Medulla oblongata (tissue), 1 donor: ENCODE measurements around the gene NEO1.
A peak's percentile ranks its signal among the peaks of the same experiment; 100 is the strongest.
"Not testable (repeated sequence)": the region's sequence is repeated elsewhere in the genome, so short reads cannot be mapped to it uniquely, and the experiment has no call there.

ENCODE experiments used
- DNase-seq: peaks from one replicate; pipeline ENCODE4 v3.0.0-alpha.2; 2015; ENCODE audit errors: extremely low spot score

The NEO1 gene

GRCh38 chr15:73265536-73266153 is 213.4 kb downstream of the NEO1 start:
- peak; percentile 35 for DNase-seq

- no peak for DNase-seq
Measured at GRCh38 chr15:73268457-73268856, 216.2 kb downstream of the NEO1 start.

GRCh38 chr15:73270366-73271097 is 218.3 kb downstream of the NEO1 start:
- DNase-seq: no peak

GRCh38 chr15:73273181-73274002 is 221.1 kb downstream of the NEO1 start:
- DNase-seq: peak; percentile 86

GRCh38 chr15:73275862-73276261 is 223.6 kb downstream of the NEO1 start:
- DNase-seq: no peak

- no peak for DNase-seq
Measured at GRCh38 chr15:73282567-73283365, 230.5 kb downstream of the NEO1 start.

- DNase-seq: no peak
Measured at GRCh38 chr15:73283366-73283962, 231.2 kb downstream of the NEO1 start.

GRCh38 chr15:73284090-73284716 is 231.9 kb downstream of the NEO1 start:
- DNase-seq: no peak

GRCh38 chr15:73286311-73286710 is 234.0 kb downstream of the NEO1 start:
- no peak for DNase-seq

- peak; percentile 28 for DNase-seq
Measured at GRCh38 chr15:73287019-73287418, 234.8 kb downstream of the NEO1 start.

- no peak for DNase-seq
Measured at GRCh38 chr15:73291441-73291840, 239.2 kb downstream of the NEO1 start.

GRCh38 chr15:73293773-73294172 is 241.5 kb downstream of the NEO1 start:
- DNase-seq: no peak

- DNase-seq: no peak
Measured at GRCh38 chr15:73295630-73296286, 243.5 kb downstream of the NEO1 start.

GRCh38 chr15:73296609-73297353 is 244.5 kb downstream of the NEO1 start:
- DNase-seq: no peak

GRCh38 chr15:73298522-73299245 is 246.4 kb downstream of the NEO1 start:
- no peak for DNase-seq

- DNase-seq: not testable (repeated sequence)
Measured at GRCh38 chr15:73300286-73300685, 248.0 kb downstream of the NEO1 start.

GRCh38 chr15:73303636-73304035 is 251.4 kb downstream of the NEO1 start:
- DNase-seq: peak; percentile 6

GRCh38 chr15:73305331-73306211 is 253.3 kb downstream of the NEO1 start:
- peak; percentile 57 for DNase-seq
